ENCODE results near the gene MAB21L4. TPM values are rescaled to one million over a fixed set of nuclear protein-coding genes. Genes with fewer than 3 reads are reported as not detected.
A peak's percentile ranks its signal among the peaks of the same experiment; 100 is the strongest.

MAB21L4 gene
- total RNA-seq, 1 donor from 2014 or later = 0.59 TPM

GRCh38 chr2:240906911-240907590 lies 11.1 kb upstream of the MAB21L4 start:
- TF ChIP-seq, protein P1, sequence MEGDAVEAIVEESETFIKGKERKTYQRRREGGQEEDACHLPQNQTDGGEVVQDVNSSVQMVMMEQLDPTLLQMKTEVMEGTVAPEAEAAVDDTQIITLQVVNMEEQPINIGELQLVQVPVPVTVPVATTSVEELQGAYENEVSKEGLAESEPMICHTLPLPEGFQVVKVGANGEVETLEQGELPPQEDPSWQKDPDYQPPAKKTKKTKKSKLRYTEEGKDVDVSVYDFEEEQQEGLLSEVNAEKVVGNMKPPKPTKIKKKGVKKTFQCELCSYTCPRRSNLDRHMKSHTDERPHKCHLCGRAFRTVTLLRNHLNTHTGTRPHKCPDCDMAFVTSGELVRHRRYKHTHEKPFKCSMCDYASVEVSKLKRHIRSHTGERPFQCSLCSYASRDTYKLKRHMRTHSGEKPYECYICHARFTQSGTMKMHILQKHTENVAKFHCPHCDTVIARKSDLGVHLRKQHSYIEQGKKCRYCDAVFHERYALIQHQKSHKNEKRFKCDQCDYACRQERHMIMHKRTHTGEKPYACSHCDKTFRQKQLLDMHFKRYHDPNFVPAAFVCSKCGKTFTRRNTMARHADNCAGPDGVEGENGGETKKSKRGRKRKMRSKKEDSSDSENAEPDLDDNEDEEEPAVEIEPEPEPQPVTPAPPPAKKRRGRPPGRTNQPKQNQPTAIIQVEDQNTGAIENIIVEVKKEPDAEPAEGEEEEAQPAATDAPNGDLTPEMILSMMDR (IDR thresholded peaks at IDR 0.05; ENCODE audit: insufficient read depth, low read depth, low read length) = no peak
- peak; percentile 33 for TF ChIP-seq EZH2 (IDR thresholded peaks at IDR 0.05; ENCODE audit: insufficient read depth, low read length)
- Histone ChIP-seq H2AFZ (ENCODE audit: low read depth, low read length) (no peak overlapping the region), H3K4me1 (ENCODE audit: insufficient read depth, low read length) (peaks cover 5% of the 10 kb centered on the region), H3K9me3 (ENCODE audit: insufficient read depth, low read depth, low read length) (no peaks in the 10 kb centered on the region), H3K4me2 (ENCODE audit: low read length) (no peak overlapping the region), H3K4me3 (ENCODE audit: insufficient read depth, low read depth, low read length) (no peak overlapping the region), H3K79me2 (ENCODE audit: insufficient read depth, low read length) (no peaks in the 10 kb centered on the region), H3K36me3 (ENCODE audit: insufficient read depth, low read length) (no peaks in the 10 kb centered on the region), H4K20me1 (ENCODE audit: insufficient read depth, low read length) (no peaks in the 10 kb centered on the region), H3K27ac (ENCODE audit: low read depth, low read length) (no peak overlapping the region), H3K9ac (ENCODE audit: low read length) (no peak overlapping the region), H3K27me3 (ENCODE audit: insufficient read depth, low read length) (peaks cover 15% of the 10 kb centered on the region)
- Mint-ChIP-seq H3K27ac (ENCODE audit: unreplicated experiment) (no peak overlapping the region), H3K9me3 (ENCODE audit: unreplicated experiment) (no peaks in the 10 kb centered on the region), H3K4me3 (ENCODE audit: unreplicated experiment) (no peak overlapping the region), H3K36me3 (ENCODE audit: low read depth, unreplicated experiment) (no peaks in the 10 kb centered on the region), H3K27me3 (ENCODE audit: low read depth, unreplicated experiment) (peaks cover 38% of the 10 kb centered on the region), H3K4me1 (ENCODE audit: low read depth, unreplicated experiment) (peaks cover 3% of the 10 kb centered on the region)
- DNase-seq (ENCODE audit: low read depth) (no peak), FAIRE-seq (no peak)

- no peak within 1 kb of the TSS for H3K4me2 ChIP-seq (ENCODE audit: low read length)
- H3K4me3 Mint-ChIP-seq (ENCODE audit: unreplicated experiment) = no peak within 1 kb of the TSS
- H3K4me1 ChIP-seq (ENCODE audit: insufficient read depth, low read length) = no peaks in the 10 kb centered on the region
- H4K20me1 ChIP-seq (ENCODE audit: insufficient read depth, low read length) = no peaks in the 10 kb centered on the region
- no peak for DNase-seq (ENCODE audit: low read depth)
- TF ChIP-seq, protein P1 (IDR thresholded peaks at IDR 0.05; ENCODE audit: insufficient read depth, low read depth, low read length) = no peak
- no peak for TF ChIP-seq EZH2 (IDR thresholded peaks at IDR 0.05; ENCODE audit: insufficient read depth, low read length)
- no peaks in the 10 kb centered on the region for H3K9me3 Mint-ChIP-seq (ENCODE audit: unreplicated experiment)
- H3K27ac Mint-ChIP-seq (ENCODE audit: unreplicated experiment) = no peak within 1 kb of the TSS
- no peak within 1 kb of the TSS for H2AFZ ChIP-seq (ENCODE audit: low read depth, low read length)
- FAIRE-seq = no peak
- no peaks in the 10 kb centered on the region for H3K36me3 Mint-ChIP-seq (ENCODE audit: low read depth, unreplicated experiment)
- H3K4me1 Mint-ChIP-seq (ENCODE audit: low read depth, unreplicated experiment) = no peaks in the 10 kb centered on the region
- H3K79me2 ChIP-seq (ENCODE audit: insufficient read depth, low read length) = no peaks in the 10 kb centered on the region
- no peaks in the 10 kb centered on the region for H3K9me3 ChIP-seq (ENCODE audit: insufficient read depth, low read depth, low read length)
- no peaks in the 10 kb centered on the region for H3K36me3 ChIP-seq (ENCODE audit: insufficient read depth, low read length)
- no peak within 1 kb of the TSS for H3K4me3 ChIP-seq (ENCODE audit: insufficient read depth, low read depth, low read length)
- H3K27me3 ChIP-seq (ENCODE audit: insufficient read depth, low read length) = peaks cover 15% of the 10 kb centered on the region
- peaks cover 40% of the 10 kb centered on the region for H3K27me3 Mint-ChIP-seq (ENCODE audit: low read depth, unreplicated experiment)
- H3K9ac ChIP-seq (ENCODE audit: low read length) = no peak within 1 kb of the TSS
- H3K27ac ChIP-seq (ENCODE audit: low read depth, low read length) = no peak within 1 kb of the TSS
These were observed 10.4 kb upstream of the MAB21L4 start, which contains the start of gene CROCC2 for GRCh38 chr2:240906141-240906910. CROCC2 (plus strand) TSS chr2:240906336; CDS start chr2:240906514, 178 bp downstream.
